ENCODE data around the gene FGB. TPM values are rescaled to one million over a fixed set of nuclear protein-coding genes. Genes with fewer than 3 reads are reported as not detected.

FGB gene
- total RNA-seq, 2 experiments from 2014 or later: not detected

DNA sequence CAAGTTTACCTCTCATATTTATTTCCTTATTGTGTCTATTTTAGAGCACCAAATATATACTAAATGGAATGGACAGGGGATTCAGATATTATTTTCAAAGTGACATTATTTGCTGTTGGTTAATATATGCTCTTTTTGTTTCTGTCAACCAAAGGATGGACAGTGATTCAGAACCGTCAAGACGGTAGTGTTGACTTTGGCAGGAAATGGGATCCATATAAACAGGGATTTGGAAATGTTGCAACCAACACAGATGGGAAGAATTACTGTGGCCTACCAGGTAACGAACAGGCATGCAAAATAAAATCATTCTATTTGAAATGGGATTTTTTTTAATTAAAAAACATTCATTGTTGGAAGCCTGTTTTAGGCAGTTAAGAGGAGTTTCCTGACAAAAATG lies 6.2 kb downstream of the FGB start:
- no peaks in the 10 kb centered on the region for H3K9me3 Mint-ChIP-seq (ENCODE audit: low read depth)
- CTCF ChIA-PET: interaction anchor here (0.5 to 2.0 kb wide), 6 partner anchors 10 to 1204 kb away, joined by 3 to 10 read pairs (median 3); no protein-coding TSS in a partner anchor
- DNase-seq (no peak), ATAC-seq (no peak)
- no peak overlapping the region for H3K27ac Mint-ChIP-seq
- no peak overlapping the region for H3K4me3 Mint-ChIP-seq
- POLR2A ChIA-PET: no interaction called here
- no peaks in the 10 kb centered on the region for H3K27me3 Mint-ChIP-seq
- intact Hi-C loops (cut with DNase I, micrococcal nuclease): no loop called here
- H3K36me3 Mint-ChIP-seq (ENCODE audit: low read depth): no peaks in the 10 kb centered on the region
- H3K4me1 Mint-ChIP-seq: no peaks in the 10 kb centered on the region

GRCh38 chr4:154569584-154569983 lies 6.8 kb downstream of the FGB start:
- intact Hi-C loops (cut with DNase I, micrococcal nuclease): no loop called here
- no peaks in the 10 kb centered on the region for H3K9me3 Mint-ChIP-seq (ENCODE audit: low read depth)
- H3K4me3 Mint-ChIP-seq: no peak overlapping the region
- no peaks in the 10 kb centered on the region for H3K36me3 Mint-ChIP-seq (ENCODE audit: low read depth)
- no peak for ATAC-seq
- H3K27ac Mint-ChIP-seq: no peak overlapping the region
- no peak for DNase-seq
- H3K27me3 Mint-ChIP-seq: no peaks in the 10 kb centered on the region
- ChIA-PET POLR2A (no interaction called here), CTCF (interaction anchor here (0.5 to 2.0 kb wide), 5 partner anchors 11 to 144 kb away, joined by 3 to 10 read pairs (median 3); no protein-coding TSS in a partner anchor)
- no peaks in the 10 kb centered on the region for H3K4me1 Mint-ChIP-seq

DNA sequence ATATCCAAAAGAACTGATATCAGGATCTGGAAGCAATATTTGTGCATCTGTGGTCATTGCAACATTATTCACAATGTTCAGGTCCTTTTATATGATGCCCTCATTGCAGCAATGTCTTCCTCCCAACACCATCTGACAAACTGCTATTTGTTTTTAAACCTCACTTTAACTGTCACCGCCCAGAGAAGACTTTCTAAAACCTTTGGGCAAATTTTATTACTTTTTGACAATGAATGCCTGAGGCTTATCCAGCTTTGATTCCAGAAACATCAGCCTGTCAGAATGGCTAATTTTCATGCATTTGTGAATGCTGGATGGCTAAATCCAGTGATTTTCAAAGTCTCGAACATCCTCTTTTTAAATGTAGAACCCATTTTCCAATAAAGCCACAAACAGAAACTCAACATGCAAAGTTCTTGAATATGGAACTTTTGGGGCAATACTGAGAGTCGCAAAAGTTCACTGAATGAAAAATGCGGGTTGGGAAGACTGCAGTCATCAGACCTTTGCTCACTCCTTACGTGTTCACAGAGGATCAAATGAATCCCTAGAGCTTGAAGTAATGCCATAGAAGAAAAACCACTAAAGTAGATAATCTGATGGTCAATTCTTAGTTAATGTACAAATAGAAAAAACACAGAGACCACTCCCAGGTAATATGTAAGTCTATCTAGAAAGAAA lies 10.5 kb downstream of the FGB start:
- ChIA-PET CTCF (interaction anchor here (1.2 kb wide), 1 partner anchor 49 kb away, joined by 3 read pairs; no protein-coding TSS in a partner anchor), POLR2A (no interaction called here)
- ATAC-seq (no peak), DNase-seq (no peak)
- Mint-ChIP-seq H3K9me3 (ENCODE audit: low read depth) (no peaks in the 10 kb centered on the region), H3K27me3 (peaks cover 3% of the 10 kb centered on the region), H3K4me1 (no peaks in the 10 kb centered on the region), H3K36me3 (ENCODE audit: low read depth) (no peaks in the 10 kb centered on the region), H3K4me3 (no peak overlapping the region), H3K27ac (no peak overlapping the region)
- intact Hi-C loops (cut with DNase I, micrococcal nuclease): no loop called here

GRCh38 chr4:154574311-154574710 lies 11.5 kb downstream of the FGB start:
- Mint-ChIP-seq H3K4me3 (no peak overlapping the region), H3K36me3 (ENCODE audit: low read depth) (no peaks in the 10 kb centered on the region), H3K4me1 (no peaks in the 10 kb centered on the region), H3K27ac (no peak overlapping the region), H3K27me3 (peaks cover 5% of the 10 kb centered on the region), H3K9me3 (ENCODE audit: low read depth) (no peaks in the 10 kb centered on the region)
- ATAC-seq (no peak), DNase-seq (no peak)
- ChIA-PET CTCF (interaction anchor here (1.3 kb wide), 1 partner anchor 51 kb away, joined by 4 read pairs; no protein-coding TSS in a partner anchor), POLR2A (no interaction called here)
- intact Hi-C loops (cut with DNase I, micrococcal nuclease): no loop called here

- POLR2A ChIA-PET: no interaction called here
- Mint-ChIP-seq H3K4me1 (no peaks in the 10 kb centered on the region), H3K9me3 (ENCODE audit: low read depth) (no peaks in the 10 kb centered on the region), H3K36me3 (ENCODE audit: low read depth) (no peaks in the 10 kb centered on the region), H3K4me3 (no peak overlapping the region), H3K27ac (no peak overlapping the region), H3K27me3 (peaks cover 7% of the 10 kb centered on the region)
- CTCF ChIA-PET: interaction anchor here (1.1 kb wide), 1 partner anchor 18 kb away, joined by 3 read pairs; no protein-coding TSS in a partner anchor
- ATAC-seq (no peak), DNase-seq (no peak)
- intact Hi-C loops (cut with DNase I, micrococcal nuclease): no loop called here
Observed at GRCh38 chr4:154577324-154577723, 14.5 kb downstream of the FGB start.

- CTCF ChIA-PET: no interaction called here
- Mint-ChIP-seq H3K4me1 (no peaks in the 10 kb centered on the region), H3K36me3 (ENCODE audit: low read depth) (no peaks in the 10 kb centered on the region), H3K27me3 (peaks cover 7% of the 10 kb centered on the region), H3K4me3 (no peak overlapping the region), H3K27ac (no peak overlapping the region), H3K9me3 (ENCODE audit: low read depth) (no peaks in the 10 kb centered on the region)
- intact Hi-C loops (cut with DNase I, micrococcal nuclease): no loop called here
- no peak for ATAC-seq
- no peak for DNase-seq
- POLR2A ChIA-PET: no interaction called here
Observed at GRCh38 chr4:154578919-154579318, 16.1 kb downstream of the FGB start.

- Mint-ChIP-seq H3K36me3 (ENCODE audit: low read depth) (no peaks in the 10 kb centered on the region), H3K27ac (no peak overlapping the region), H3K4me1 (no peaks in the 10 kb centered on the region), H3K4me3 (no peak overlapping the region), H3K9me3 (ENCODE audit: low read depth) (no peaks in the 10 kb centered on the region), H3K27me3 (peaks cover 7% of the 10 kb centered on the region)
- POLR2A ChIA-PET: no interaction called here
- intact Hi-C loops (cut with DNase I, micrococcal nuclease): no loop called here
- DNase-seq: no peak
- CTCF ChIA-PET: no interaction called here
- ATAC-seq: no peak
Observed at GRCh38 chr4:154579927-154580326, 17.1 kb downstream of the FGB start.

DNA sequence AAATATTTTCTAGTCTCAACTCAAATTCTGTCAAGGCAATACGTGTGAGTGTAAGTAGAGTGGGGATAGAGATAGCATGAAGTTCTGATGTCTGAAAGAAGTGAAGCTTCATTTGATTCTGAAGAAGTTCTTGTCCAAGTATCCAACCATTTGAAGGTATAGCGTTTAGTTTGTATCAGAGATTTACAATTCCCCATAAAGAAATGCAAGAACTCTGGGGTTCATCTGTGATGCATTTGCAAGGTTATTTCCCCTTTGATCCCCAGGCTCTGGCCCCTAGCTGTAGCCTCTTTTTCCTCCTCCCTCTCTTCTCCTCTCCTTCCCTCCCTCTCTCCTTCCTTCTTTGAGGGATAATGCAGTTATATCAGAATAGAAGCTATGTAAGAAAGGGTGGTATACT lies 19.9 kb downstream of the FGB start:
- H3K4me3 Mint-ChIP-seq: no peak overlapping the region
- intact Hi-C loops (cut with DNase I, micrococcal nuclease): no loop called here
- H3K27ac Mint-ChIP-seq: no peak overlapping the region
- ATAC-seq (no peak), DNase-seq (no peak)
- POLR2A ChIA-PET: no interaction called here
- peaks cover 10% of the 10 kb centered on the region for H3K27me3 Mint-ChIP-seq
- no peaks in the 10 kb centered on the region for H3K36me3 Mint-ChIP-seq (ENCODE audit: low read depth)
- H3K4me1 Mint-ChIP-seq: no peaks in the 10 kb centered on the region
- H3K9me3 Mint-ChIP-seq (ENCODE audit: low read depth): no peaks in the 10 kb centered on the region
- CTCF ChIA-PET: interaction anchor here (0.6 kb wide), 2 partner anchors 57 to 385 kb away, joined by 3 read pairs; no protein-coding TSS in a partner anchor

DNA sequence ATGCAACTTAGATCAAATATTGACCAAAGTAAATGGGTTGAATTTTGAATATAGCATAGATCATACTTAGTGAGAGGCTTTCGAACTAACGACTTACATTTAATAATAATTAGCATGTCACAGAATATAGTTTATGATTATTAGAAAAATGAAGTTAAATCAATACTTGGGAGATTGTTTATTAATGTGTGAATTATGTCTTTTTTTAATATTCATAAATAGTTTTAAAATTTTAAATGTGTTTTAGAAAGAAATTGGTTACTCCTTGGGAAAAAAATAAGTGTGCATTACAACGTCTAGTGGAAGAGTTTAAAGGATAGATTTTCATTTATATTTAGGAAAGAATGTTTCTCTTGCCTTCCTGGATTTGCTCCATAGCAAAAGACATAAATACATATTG lies 20.4 kb downstream of the FGB start:
- Mint-ChIP-seq H3K27ac (no peak overlapping the region), H3K36me3 (ENCODE audit: low read depth) (no peaks in the 10 kb centered on the region), H3K27me3 (peaks cover 10% of the 10 kb centered on the region), H3K9me3 (ENCODE audit: low read depth) (no peaks in the 10 kb centered on the region), H3K4me3 (no peak overlapping the region), H3K4me1 (no peaks in the 10 kb centered on the region)
- intact Hi-C loops (cut with DNase I, micrococcal nuclease): no loop called here
- POLR2A ChIA-PET: interaction anchor here (0.5 kb wide), 1 partner anchor 20 kb away, joined by 4 read pairs; no protein-coding TSS in a partner anchor
- CTCF ChIA-PET: interaction anchor here (0.6 kb wide), 1 partner anchor 57 kb away, joined by 3 read pairs; no protein-coding TSS in a partner anchor
- ATAC-seq (no peak), DNase-seq (no peak)

GRCh38 chr4:154583677-154584076 lies 20.9 kb downstream of the FGB start:
- Mint-ChIP-seq H3K4me1 (no peaks in the 10 kb centered on the region), H3K27me3 (peaks cover 10% of the 10 kb centered on the region), H3K27ac (no peak overlapping the region), H3K36me3 (ENCODE audit: low read depth) (no peaks in the 10 kb centered on the region), H3K9me3 (ENCODE audit: low read depth) (no peaks in the 10 kb centered on the region), H3K4me3 (no peak overlapping the region)
- ChIA-PET CTCF (interaction anchor here (0.6 kb wide), 1 partner anchor 25 kb away, joined by 3 read pairs; no protein-coding TSS in a partner anchor), POLR2A (interaction anchor here (0.5 kb wide), 1 partner anchor 20 kb away, joined by 4 read pairs; no protein-coding TSS in a partner anchor)
- DNase-seq (no peak), ATAC-seq (no peak)
- intact Hi-C loops (cut with DNase I, micrococcal nuclease): no loop called here

DNA sequence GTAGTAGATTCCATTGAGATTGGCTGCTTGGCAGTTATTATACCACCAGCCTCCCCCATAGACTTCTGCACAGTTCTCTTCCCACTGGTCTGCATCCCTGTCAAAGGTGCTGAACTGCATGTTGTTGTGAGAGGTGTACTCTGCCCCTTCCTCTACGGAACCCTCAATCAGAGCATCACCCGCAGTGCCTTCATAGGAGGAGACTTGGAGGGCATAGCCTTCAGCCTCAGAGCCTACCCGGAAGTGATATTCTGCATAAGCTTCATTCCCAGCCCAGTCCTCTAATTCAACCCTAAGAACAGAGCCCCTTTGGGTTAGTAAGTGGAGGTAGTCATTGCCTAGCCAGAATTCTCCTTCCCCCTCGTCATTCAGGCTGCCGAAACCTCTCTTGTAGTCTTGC lies 21.4 kb downstream of the FGB start:
- no peaks in the 10 kb centered on the region for H3K9me3 Mint-ChIP-seq (ENCODE audit: low read depth)
- no peaks in the 10 kb centered on the region for H3K4me1 Mint-ChIP-seq
- CTCF ChIA-PET: interaction anchor here (0.6 kb wide), 1 partner anchor 25 kb away, joined by 3 read pairs; no protein-coding TSS in a partner anchor
- ATAC-seq: no peak
- peaks cover 8% of the 10 kb centered on the region for H3K27me3 Mint-ChIP-seq
- intact Hi-C loops (cut with DNase I, micrococcal nuclease): no loop called here
- no peak for DNase-seq
- no peak overlapping the region for H3K4me3 Mint-ChIP-seq
- POLR2A ChIA-PET: no interaction called here
- H3K27ac Mint-ChIP-seq: no peak overlapping the region
- H3K36me3 Mint-ChIP-seq (ENCODE audit: low read depth): no peaks in the 10 kb centered on the region

DNA sequence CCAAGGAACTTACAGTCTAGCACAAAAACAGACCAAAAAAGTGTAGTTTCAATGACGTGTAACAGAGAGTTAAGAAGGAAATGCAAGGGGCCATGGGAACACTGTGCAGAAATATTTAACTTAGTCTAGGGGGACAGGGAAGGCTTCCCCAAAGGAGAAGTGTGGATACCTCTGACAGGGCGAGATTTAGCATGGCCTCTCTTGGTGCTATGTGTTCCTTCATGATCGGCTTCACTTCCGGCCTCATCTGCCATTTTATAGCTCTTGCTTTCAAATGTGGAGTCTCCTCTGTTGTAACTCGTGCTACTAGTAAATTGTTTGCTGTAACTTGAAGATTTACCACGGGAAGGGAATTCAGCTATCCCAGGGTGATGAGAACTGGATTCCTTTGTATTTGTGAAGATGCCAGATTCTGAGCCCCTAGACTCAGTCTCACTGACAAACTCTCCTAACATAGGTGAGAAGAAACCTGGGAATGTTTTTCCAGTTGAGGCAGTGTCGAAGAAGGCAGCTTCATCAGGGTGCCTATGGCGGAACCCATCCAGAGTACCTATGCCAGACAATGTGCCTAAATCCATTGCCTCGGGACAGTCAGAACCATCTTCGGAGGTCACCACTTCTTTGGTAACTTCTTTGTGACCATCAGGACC lies 22.7 kb downstream of the FGB start:
- no peak for ATAC-seq
- POLR2A ChIA-PET: no interaction called here

More for the DNA sequence above, 22.7 kb downstream of the FGB start:
- DNase-seq: no peak
- Mint-ChIP-seq H3K4me1 (no peaks in the 10 kb centered on the region), H3K36me3 (ENCODE audit: low read depth) (no peaks in the 10 kb centered on the region), H3K9me3 (ENCODE audit: low read depth) (no peaks in the 10 kb centered on the region), H3K4me3 (no peak overlapping the region), H3K27ac (no peak overlapping the region), H3K27me3 (peaks cover 13% of the 10 kb centered on the region)
- CTCF ChIA-PET: interaction anchor here (1.1 to 1.6 kb wide), 2 partner anchors 9 to 35 kb away, joined by 3 read pairs; partner anchors contain the start of gene PLRG1
- intact Hi-C loops (cut with DNase I, micrococcal nuclease): no loop called here
